Thyroid gland (tissue), 4 donors: Measurements from ENCODE around the gene CDC14A.

Experiments used
- CTCF ChIP-seq, 6 experiments: fragments of 200-600 bp in 3 of 6; fragments of 450-650 bp in 3 of 6; sonication (generic) in 3 of 6; IDR thresholded peaks; one replicate each; pipeline ENCODE4 v1.5.1; 2016 to 2019; ENCODE audit warnings: antibody characterized with exemption in 6 of 6, mild to moderate bottlenecking in 2 of 6, inconsistent platforms in 1 of 6, moderate library complexity in 1 of 6
- POLR2A ChIP-seq, 2 donors: fragments of 450-650 bp; IDR thresholded peaks; one replicate each; pipeline ENCODE4 v1.6.1; 2017; ENCODE audit warnings: antibody characterized with exemption in 2 of 2, mild to moderate bottlenecking in 2 of 2, moderate library complexity in 1 of 2

GRCh38 chr1:100342348-100342747 is 10.0 kb upstream of the CDC14A start:
- TF ChIP-seq CTCF (IDR thresholded peaks at IDR 0.05) (no peak), POLR2A (IDR thresholded peaks at IDR 0.05) (no peak)
